HG02884 (cell line): Measurements from ENCODE around the gene PPP1R2.
"Not testable (repeated sequence)": the region's sequence is repeated elsewhere in the genome, so short reads cannot be mapped to it uniquely, and the experiment has no call there.

ENCODE experiments used
- ATAC-seq: cut with Tn5 transposase; IDR thresholded peaks from one replicate; pipeline ENCODE4 v1.9.1; 2021; ENCODE audit warnings: mild to moderate bottlenecking, moderate library complexity; ENCODE audit not compliant: unreplicated experiment

PPP1R2 gene

DNA sequence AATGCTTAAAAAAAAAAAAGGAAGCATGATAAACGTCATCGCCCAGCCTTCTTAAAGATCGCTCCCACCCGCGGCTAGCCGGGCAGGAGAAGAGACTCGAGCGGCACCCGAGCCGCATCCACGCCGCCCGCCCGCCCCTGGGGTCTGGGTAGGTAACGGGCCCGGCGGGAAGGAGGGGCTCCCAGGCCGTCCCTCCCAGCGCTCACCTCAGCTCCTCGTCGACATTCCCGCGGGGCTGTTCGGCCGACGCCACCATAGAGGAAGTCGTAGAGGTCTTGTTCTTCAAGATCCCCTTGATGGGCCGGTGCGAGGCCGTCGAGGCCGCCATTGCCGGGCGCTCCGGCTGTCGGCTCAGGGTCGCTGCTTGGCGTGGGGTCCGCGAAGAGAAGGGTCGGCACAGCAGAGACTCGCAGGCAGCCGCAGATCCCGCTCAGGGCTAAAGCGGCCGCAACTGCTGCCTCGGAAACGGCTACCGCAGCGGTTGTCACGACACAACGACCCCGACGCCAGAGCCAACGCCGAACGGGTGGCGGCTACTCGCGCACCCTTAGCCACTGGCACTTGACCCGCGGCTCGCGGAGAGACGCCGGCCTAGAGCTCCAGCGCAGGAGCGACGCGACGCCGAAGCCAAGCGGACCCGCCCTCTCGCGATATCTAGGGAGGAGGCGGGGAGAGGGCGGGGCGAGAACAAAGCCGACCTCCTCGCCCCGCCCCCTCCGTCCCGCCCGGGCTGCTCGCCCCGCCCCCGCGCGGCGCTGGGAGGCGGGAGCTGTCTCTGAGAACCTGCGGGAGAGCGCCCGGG is at the start of gene PPP1R2:
PPP1R2 (minus strand) TSS at position 628 of the 802 bp plus-strand sequence; CDS start at position 328, 300 bp downstream.
- ATAC-seq = peak; percentile 65

- no peak for ATAC-seq
Measured at GRCh38 chr3:195591852-195592251, 48.7 kb upstream of the PPP1R2 start.

GRCh38 chr3:195591220-195591619 is 48.1 kb upstream of the PPP1R2 start:
- ATAC-seq = no peak

DNA sequence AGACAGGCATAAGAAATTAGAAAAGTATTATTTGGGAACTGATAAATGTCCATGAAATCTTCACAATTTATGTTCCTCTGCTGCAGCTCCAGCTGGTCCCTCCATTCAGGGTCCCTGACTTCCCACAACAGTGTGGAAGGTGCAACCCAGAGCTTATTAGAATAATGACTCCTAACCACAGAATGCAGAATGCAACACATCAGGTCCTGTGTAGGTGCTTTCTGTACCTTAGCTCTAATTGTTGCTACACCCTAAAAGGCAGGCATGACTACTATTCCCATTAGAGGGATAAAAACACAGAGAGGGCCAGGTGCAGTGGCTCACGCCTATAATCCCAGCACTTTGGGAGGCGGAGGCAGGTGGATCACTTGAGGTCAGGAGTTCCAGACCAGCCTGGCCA is 47.3 kb upstream of the PPP1R2 start:
- not testable (repeated sequence) for ATAC-seq

GRCh38 chr3:195589796-195590195 is 46.7 kb upstream of the PPP1R2 start:
- ATAC-seq = not testable (repeated sequence)

DNA sequence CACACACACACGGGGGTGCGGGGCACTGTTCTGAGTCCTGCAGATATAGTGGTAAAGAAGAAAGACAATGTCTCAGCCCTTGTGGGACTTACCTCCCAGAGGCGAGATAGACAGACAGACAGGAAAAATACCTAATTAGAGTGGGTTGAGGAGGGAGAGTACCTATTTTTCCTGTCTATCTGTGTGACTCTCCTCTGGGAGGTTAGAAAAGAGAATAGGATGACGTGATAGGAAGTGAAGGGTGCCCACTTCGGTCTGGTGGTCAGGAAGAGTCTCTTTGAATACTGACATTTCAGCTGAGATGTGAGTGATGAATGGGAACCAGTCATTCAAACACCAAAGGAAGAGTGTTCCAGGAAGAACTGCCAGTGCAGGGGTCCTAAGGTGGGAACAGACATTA is 44.7 kb upstream of the PPP1R2 start:
- no peak for ATAC-seq

GRCh38 chr3:195587406-195587805 is 44.3 kb upstream of the PPP1R2 start:
- no peak for ATAC-seq

- ATAC-seq = no peak
Measured at GRCh38 chr3:195584543-195584870, 41.4 kb upstream of the PPP1R2 start.

GRCh38 chr3:195583831-195584542 is 40.9 kb upstream of the PPP1R2 start, which contains the start of gene APOD:
APOD (minus strand) TSS chr3:195583940; CDS start chr3:195579461, 4,479 bp downstream.
- ATAC-seq = no peak

GRCh38 chr3:195582947-195583346 is 39.8 kb upstream of the PPP1R2 start:
- no peak for ATAC-seq

DNA sequence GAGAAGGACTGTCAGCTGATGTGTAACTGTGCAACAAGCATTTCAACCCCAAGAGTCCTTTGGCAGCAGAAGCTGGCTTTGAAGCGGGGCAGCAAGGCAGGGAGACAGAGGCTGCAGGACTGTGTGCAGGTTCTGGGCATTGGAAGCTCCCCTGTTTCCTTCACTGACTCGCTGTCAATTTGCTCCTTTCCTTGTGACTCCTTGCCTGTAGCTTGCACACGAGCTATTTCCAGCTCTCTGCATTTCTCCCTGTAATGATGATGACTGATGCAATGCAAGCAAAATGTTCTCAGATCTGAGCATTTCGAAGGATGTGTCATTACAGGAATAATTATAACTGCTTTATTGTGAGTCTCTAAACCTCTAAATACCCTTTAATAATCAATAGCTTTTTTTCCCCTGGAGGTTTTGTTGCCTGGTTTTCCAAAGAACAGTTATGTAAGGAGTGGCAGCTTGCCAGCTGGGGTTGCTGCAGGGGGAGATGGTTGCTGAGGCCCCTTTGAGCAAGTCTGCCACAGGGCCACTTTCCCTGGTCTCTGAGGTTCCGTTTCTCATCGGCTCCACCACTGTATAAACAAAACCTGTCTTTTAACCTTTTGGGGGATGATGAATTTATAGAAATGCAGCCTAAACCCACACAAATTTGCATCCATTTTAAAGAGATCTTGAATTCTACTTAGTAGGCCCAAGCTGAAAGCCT is 37.8 kb upstream of the PPP1R2 start:
- ATAC-seq = no peak

DNA sequence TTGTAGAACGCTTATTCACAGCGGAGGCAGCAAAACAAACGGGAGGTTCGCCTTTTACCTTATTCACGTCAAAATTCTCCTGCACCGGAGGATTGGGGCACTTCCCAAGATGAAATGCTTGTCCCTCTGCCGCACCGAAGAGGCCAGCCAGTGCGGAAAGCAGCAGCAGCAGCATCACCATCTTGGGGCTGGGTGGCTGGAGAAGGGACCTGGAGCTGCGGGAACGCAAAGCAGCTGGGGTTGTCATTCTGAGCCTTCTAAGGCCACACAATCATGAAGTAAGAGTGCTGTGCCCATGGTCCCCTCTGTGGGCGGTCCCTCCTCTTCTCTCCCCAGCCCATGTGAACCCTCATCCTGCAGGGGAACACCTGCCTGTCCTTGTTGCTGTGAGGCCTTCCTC is 36.2 kb upstream of the PPP1R2 start:
- no peak for ATAC-seq

- no peak for ATAC-seq
Measured at GRCh38 chr3:195578565-195578964, 35.4 kb upstream of the PPP1R2 start.

GRCh38 chr3:195577645-195578177 is 34.6 kb upstream of the PPP1R2 start:
- no peak for ATAC-seq

DNA sequence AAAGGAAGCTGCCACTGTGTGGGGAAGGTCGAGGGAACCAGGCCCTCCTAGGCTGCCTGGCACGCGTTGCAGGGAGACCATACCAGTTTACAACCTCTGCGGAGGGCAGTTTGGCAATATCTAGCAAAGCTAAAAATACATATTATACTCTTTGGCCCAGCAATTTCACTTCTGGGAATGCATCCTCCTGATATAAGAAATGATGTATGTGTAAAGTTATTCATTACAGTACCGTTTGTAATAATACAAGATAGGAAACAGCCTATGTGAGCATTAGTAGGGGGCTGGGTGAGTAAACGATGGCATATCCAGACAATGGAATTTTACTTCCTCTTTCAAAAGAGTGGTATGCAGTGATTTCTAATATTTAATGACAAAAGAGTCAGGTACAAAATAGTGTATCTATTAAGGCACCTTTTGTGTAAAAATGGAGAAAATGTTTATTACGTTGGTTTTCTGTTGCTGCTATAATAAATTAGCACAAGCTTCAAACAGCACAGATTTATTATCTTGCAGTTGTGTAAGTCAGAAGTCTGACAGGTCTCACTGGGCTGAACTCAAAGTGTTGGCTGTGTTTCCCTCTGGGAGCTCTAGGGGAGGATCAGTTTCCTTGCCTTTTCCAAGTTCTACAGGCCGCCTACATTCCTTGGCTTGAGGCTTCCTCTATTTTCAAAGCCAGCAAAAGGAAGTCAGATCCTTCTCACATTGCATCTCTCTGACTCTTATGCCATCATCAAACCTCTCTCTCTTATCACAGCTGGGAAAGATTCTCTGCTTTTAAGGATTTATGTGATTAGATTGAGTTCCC is 31.6 kb upstream of the PPP1R2 start:
- ATAC-seq = no peak

DNA sequence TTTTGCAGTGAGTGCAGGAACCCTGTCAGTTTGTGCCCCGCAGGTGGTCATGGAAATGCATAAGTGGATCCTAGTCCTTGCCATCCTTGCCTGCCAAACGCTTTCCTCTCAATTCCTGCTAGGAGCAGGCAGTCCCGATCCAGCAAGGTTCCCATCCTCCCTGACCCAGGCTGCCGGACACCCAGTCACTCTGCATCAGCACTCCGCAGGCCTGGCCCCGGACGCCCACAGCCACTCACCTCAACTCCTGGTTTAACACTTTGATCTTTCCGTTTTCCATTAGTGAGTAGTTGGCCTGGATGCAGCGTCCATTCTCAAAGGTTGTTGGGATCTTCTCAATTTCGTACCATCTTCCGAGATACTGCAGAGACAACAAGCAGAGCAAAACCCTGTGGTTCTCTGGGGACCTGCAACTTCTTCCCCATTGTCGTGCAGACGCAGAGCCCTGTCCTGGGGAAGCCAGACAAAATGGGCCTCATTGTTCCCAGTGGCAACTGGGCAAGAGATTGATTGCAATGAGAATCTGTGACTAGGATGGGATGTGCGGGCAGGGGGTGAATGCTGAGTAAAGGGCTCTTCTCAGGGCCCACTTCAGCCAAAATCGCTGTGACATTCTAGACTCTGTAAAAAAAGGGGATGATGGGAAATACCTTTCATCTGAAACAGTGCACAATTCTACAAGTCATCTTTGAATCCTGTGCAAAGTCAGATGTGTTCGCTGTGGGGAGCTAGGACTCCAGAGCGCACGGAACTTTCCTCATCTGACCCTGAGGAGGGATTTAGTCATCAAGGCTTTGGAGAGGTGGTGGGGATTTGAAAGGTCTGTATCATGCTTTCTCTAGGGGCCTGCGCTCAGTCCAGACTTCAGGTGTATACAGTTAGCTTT is 30.7 kb upstream of the PPP1R2 start:
- no peak for ATAC-seq

- ATAC-seq = no peak
Measured at GRCh38 chr3:195571361-195571760, 28.2 kb upstream of the PPP1R2 start.

DNA sequence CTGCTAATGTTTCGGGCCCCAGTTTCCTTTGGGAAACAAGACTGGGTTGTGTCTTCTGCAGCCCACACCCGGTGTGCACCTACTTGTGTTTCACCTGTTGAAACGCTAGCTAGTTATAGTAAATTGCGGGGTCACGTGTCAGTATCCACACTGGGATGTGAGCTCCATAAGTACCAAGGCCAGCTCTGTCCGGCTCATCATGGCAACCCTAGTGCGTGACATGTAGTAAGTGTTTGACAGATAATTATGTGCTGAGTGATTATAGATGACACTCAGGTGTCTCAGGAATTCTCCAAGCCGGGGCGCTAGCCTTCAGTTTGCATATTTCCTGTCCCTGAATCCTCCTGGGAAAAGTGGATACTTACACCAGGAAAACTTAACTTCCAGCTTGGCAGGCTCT is 27.8 kb upstream of the PPP1R2 start:
- ATAC-seq = no peak

DNA sequence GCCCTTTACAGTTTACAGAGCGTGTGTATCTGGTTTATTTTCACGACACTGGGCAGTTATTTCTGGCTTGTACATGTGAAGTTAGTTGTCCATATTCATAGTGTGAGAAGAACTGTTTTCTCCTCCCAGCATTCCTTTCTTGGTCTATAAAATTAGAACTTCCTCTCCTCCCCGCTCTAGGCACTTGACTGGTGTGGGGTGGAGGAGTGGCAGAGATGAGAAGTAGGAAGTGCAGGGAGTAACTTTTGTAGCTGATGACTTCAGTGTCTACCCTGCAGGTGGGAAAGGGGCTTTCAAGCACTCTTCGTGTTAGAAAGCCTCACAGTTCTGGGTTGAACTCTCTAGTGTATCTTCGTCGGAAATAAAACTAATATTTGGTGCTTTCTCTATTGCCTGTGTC is 27.2 kb upstream of the PPP1R2 start:
- no peak for ATAC-seq

DNA sequence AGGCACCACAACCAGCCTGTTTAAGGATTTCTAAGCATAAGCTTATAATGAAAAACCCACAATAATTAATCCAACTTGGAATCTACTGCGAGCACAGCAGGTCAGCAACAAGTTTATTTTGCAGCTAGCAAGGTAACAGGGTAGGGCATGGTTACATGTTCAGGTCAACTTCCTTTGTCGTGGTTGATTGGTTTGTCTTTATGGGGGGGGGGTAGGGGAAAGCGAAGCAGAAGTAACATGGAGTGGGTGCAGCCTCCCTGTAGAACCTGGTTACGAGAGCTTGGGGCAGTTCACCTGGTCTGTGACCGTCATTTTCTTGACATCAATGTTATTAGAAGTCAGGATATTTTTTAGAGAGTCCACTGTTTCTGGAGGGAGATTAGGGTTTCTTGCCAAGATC is 25.5 kb upstream of the PPP1R2 start:
- ATAC-seq = no peak
